Brain microvascular endothelial cell (primary cell): ENCODE measurements around the gene COG5.

Experiments
- DNase-seq: peaks from one replicate; pipeline ENCODE4 v3.0.0-alpha.2; 2020
- H3K27ac ChIP-seq: fragments of 250-450 bp; sonication (Bioruptor Pico); 2 replicates; pipeline ENCODE4 v1.5.1; 2020; ENCODE audit warnings: mild to moderate bottlenecking, moderate library complexity
- H3K27me3 ChIP-seq: fragments of 250-450 bp; sonication (Bioruptor Pico); replicated peaks from 2 replicates; pipeline ENCODE4 v1.5.1; 2020; ENCODE audit warnings: mild to moderate bottlenecking
- H3K36me3 ChIP-seq: fragments of 250-450 bp; sonication (Bioruptor Pico); replicated peaks from 2 replicates; pipeline ENCODE4 v1.5.1; 2020; ENCODE audit warnings: mild to moderate bottlenecking
- H3K4me3 ChIP-seq: 2 replicates; pipeline ENCODE4 v1.5.1; 2011; ENCODE audit warnings: low read depth, mild to moderate bottlenecking, control low read depth, low read length, moderate library complexity
- in situ Hi-C: cut with HindIII; loops from 2 replicates; pipeline ENCODE4 v1.10.0; 2017; ENCODE audit warnings: low sequenced_read_pairs, low pct_ligation_motif_present
- TF ChIP-seq, protein P1 (sequence below): IDR thresholded peaks from 2 replicates; pipeline ENCODE4 v1.5.1; 2011; ENCODE audit warnings: low read depth, mild to moderate bottlenecking, moderate library complexity, low read length, control low read depth, inconsistent platforms; ENCODE audit errors: missing control alignments

The COG5 gene

GRCh38 chr7:107584716-107585115 is 21.0 kb upstream of the COG5 start:
- DNase-seq, result no peak
- in situ Hi-C loops, result no loop called here
- no peak overlapping the region for H3K27ac ChIP-seq
- TF ChIP-seq, protein P1, sequence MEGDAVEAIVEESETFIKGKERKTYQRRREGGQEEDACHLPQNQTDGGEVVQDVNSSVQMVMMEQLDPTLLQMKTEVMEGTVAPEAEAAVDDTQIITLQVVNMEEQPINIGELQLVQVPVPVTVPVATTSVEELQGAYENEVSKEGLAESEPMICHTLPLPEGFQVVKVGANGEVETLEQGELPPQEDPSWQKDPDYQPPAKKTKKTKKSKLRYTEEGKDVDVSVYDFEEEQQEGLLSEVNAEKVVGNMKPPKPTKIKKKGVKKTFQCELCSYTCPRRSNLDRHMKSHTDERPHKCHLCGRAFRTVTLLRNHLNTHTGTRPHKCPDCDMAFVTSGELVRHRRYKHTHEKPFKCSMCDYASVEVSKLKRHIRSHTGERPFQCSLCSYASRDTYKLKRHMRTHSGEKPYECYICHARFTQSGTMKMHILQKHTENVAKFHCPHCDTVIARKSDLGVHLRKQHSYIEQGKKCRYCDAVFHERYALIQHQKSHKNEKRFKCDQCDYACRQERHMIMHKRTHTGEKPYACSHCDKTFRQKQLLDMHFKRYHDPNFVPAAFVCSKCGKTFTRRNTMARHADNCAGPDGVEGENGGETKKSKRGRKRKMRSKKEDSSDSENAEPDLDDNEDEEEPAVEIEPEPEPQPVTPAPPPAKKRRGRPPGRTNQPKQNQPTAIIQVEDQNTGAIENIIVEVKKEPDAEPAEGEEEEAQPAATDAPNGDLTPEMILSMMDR, result no peak
- H3K36me3 ChIP-seq, result peaks cover 11% of the 10 kb centered on the region
- H3K4me3 ChIP-seq, result no peak overlapping the region
- H3K27me3 ChIP-seq, result no peaks in the 10 kb centered on the region

- no peak for DNase-seq
- H3K4me3 ChIP-seq, result no peak overlapping the region
- in situ Hi-C loops, result no loop called here
- no peak overlapping the region for H3K27ac ChIP-seq
- H3K36me3 ChIP-seq, result peaks cover 8% of the 10 kb centered on the region
- H3K27me3 ChIP-seq, result no peaks in the 10 kb centered on the region
- TF ChIP-seq, protein P1, result no peak
These were observed 19.2 kb upstream of the COG5 start for GRCh38 chr7:107582875-107583274.

- H3K36me3 ChIP-seq, result peaks cover 3% of the 10 kb centered on the region
- H3K4me3 ChIP-seq, result peak overlapping the region; percentile 81
- DNase-seq, result no peak
- TF ChIP-seq, protein P1, result no peak
- H3K27me3 ChIP-seq, result no peaks in the 10 kb centered on the region
- in situ Hi-C loops, result no loop called here
- no peak overlapping the region for H3K27ac ChIP-seq
These were observed 17.8 kb upstream of the COG5 start for GRCh38 chr7:107581387-107582013.

- Histone ChIP-seq H3K27ac (peak overlapping the region; percentile 93), H3K27me3 (no peaks in the 10 kb centered on the region), H3K4me3 (peak overlapping the region; percentile 81), H3K36me3 (no peaks in the 10 kb centered on the region)
- TF ChIP-seq, protein P1, result no peak
- no peak for DNase-seq
- in situ Hi-C loops, result no loop called here
These were observed 17.1 kb upstream of the COG5 start for GRCh38 chr7:107580716-107581383.

- TF ChIP-seq, protein P1, result peak; percentile 32
These were observed 16.4 kb upstream of the COG5 start, which contains the start of gene BCAP29 for GRCh38 chr7:107579885-107580715. Gene BCAP29, plus strand, starts transcription at chr7:107580246. Its CDS starts 527 bp downstream, at chr7:107580773.

More at GRCh38 chr7:107579885-107580715, 16.4 kb upstream of the COG5 start, which contains the start of gene BCAP29:
- H3K4me3 ChIP-seq, result peak within 1 kb of the TSS; percentile 81
- peak; percentile 24 for DNase-seq
- no peaks in the 10 kb centered on the region for H3K27me3 ChIP-seq
- no peaks in the 10 kb centered on the region for H3K36me3 ChIP-seq
- peak within 1 kb of the TSS; percentile 93 for H3K27ac ChIP-seq
- in situ Hi-C loops, result no loop called here
